Measurements from ENCODE around the gene DYNLRB1. TPM values are rescaled to one million over a fixed set of nuclear protein-coding genes. Genes with fewer than 3 reads are reported as not detected.
A peak's percentile ranks its signal among the peaks of the same experiment; 100 is the strongest.

Gene DYNLRB1
- total and polyA plus RNA-seq, 9 of the 15 experiments (the other 6 are each of a cell fraction or from before 2014, with no cell fraction given): 48.7 to 358 (median 121) TPM

GRCh38 chr20:34512955-34513419 is 3.2 kb upstream of the DYNLRB1 start:
- ChIA-PET POLR2A (interaction anchor here (1.1 kb wide), 1 partner anchor 24 kb away, joined by 3 read pairs; no protein-coding TSS in a partner anchor), CTCF (ENCODE audit: low intra/inter-chr PET ratio) (no interaction called here)
- no peaks in the 10 kb centered on the region for H3K27me3 ChIP-seq (ENCODE audit: control insufficient read depth in 2 of 2, insufficient read depth in 2 of 2, low read length in 2 of 2)
- H3K9me1 ChIP-seq (ENCODE audit: control insufficient read depth, insufficient read depth, low read length): no peaks in the 10 kb centered on the region
- H4K20me1 ChIP-seq (replicated peaks; ENCODE audit: control insufficient read depth, insufficient read depth, low read length): no peaks in the 10 kb centered on the region
- H3K79me2 ChIP-seq (ENCODE audit: control insufficient read depth, insufficient read depth, low read length): peaks cover 27% of the 10 kb centered on the region
- no peak for ATAC-seq
- BruUV-seq (replicated peaks): no TSS peak
- peak overlapping the region; percentile 15; the same call in 1 of the 3 replicates for H3K27ac ChIP-seq (ENCODE audit: extremely low read depth, low read depth, low read length)
- peaks cover 12 to 18% of the 10 kb centered on the region in 2 experiments; a peak in 4 of 5 replicates for H3K4me1 ChIP-seq (replicated peaks in 1 of 2; ENCODE audit: control insufficient read depth in 2 of 2, insufficient read depth in 2 of 2, low read length in 2 of 2)
- H3K9ac ChIP-seq (ENCODE audit: insufficient read depth in 1 of 2, low read depth in 2 of 2, low read length in 2 of 2): no peak overlapping the region
- H3K4me3 ChIP-seq: no peak overlapping the region
- FAIRE-seq: no peak
- H3K4me2 ChIP-seq (ENCODE audit: insufficient read depth, low read length): no peak overlapping the region
- in situ Hi-C loops (cut with MboI) (no loop called here), intact Hi-C loops (cut with micrococcal nuclease) (no loop called here)
- H2AFZ ChIP-seq (ENCODE audit: low read depth, low read length): no peak overlapping the region
- DNase-seq (ENCODE audit: extremely low read depth in 1 of 4, low spot score in 3 of 4): no peak
- no peaks in the 10 kb centered on the region for H3K9me3 ChIP-seq (replicated peaks; ENCODE audit: control insufficient read depth, insufficient read depth, low read depth, low read length)
- H3K36me3 ChIP-seq (ENCODE audit: control insufficient read depth, insufficient read depth, low read length): peaks cover 29% of the 10 kb centered on the region; the same call in 2 of the 3 replicates
- TF ChIP-seq ZBTB5 (IDR thresholded peaks at IDR 0.05) (no peak), MECOM (CRISPR knock-in tag; IDR thresholded peaks at IDR 0.05) (no peak), PBX2 (CRISPR knock-in tag; IDR thresholded peaks at IDR 0.05; ENCODE audit: low read depth) (no peak), PBX2 (tag; conservative IDR thresholded peaks at IDR 0.05; ENCODE audit: low read depth) (0 out of 2 replicates have a peak, but pooled peaks have one; percentile 42), ZNF79 (CRISPR knock-in tag; IDR thresholded peaks at IDR 0.05; ENCODE audit: low read depth) (no peak), SAFB (IDR thresholded peaks at IDR 0.05; ENCODE audit: borderline replicate concordance, low read depth, low read length) (no peak), FIP1L1 (IDR thresholded peaks at IDR 0.05; ENCODE audit: low read depth, low read length, poor library complexity, severe bottlenecking) (no peak), FOXJ2 (tag; IDR thresholded peaks at IDR 0.05) (peak; percentile 96), ZNF316 (IDR thresholded peaks at IDR 0.05) (no peak), HINFP (tag; conservative IDR thresholded peaks at IDR 0.05; ENCODE audit: low read depth) (no peak), ZNF764 (CRISPR knock-in tag; IDR thresholded peaks at IDR 0.05; ENCODE audit: low read depth) (no peak), PRPF4 (IDR thresholded peaks at IDR 0.05; ENCODE audit: insufficient read depth, low read depth, low read length, poor library complexity, severe bottlenecking) (no peak), ILF3 (IDR thresholded peaks at IDR 0.05; ENCODE audit: borderline replicate concordance) (no peak)

Measured in K562 (cell line).